HuH-7.5 (cell line): ENCODE data around the gene TNRC6C.
"Not testable (repeated sequence)": the region's sequence is repeated elsewhere in the genome, so short reads cannot be mapped to it uniquely, and the experiment has no call there.

Experiments
- DNase-seq: peaks from one replicate; pipeline ENCODE4 v3.0.0; 2011; ENCODE audit warnings: low spot score

Gene TNRC6C

GRCh38 chr17:78043031-78043430 is 84.5 kb downstream of the TNRC6C start:
- no peak for DNase-seq

GRCh38 chr17:78044280-78044835 is 85.9 kb downstream of the TNRC6C start:
- no peak for DNase-seq

- no peak for DNase-seq
Observed at GRCh38 chr17:78045316-78045715, 86.8 kb downstream of the TNRC6C start.

GRCh38 chr17:78046923-78047322 is 88.4 kb downstream of the TNRC6C start:
- no peak for DNase-seq

- no peak for DNase-seq
Observed at GRCh38 chr17:78048346-78049292, 90.1 kb downstream of the TNRC6C start.

- DNase-seq = no peak
Observed at GRCh38 chr17:78049609-78050008, 91.1 kb downstream of the TNRC6C start.

GRCh38 chr17:78051186-78051972 is 92.9 kb downstream of the TNRC6C start:
- DNase-seq = no peak

GRCh38 chr17:78053777-78054468 is 95.4 kb downstream of the TNRC6C start:
- DNase-seq = no peak

GRCh38 chr17:78057113-78057740 is 98.7 kb downstream of the TNRC6C start:
- no peak for DNase-seq

GRCh38 chr17:78058001-78058400 is 99.5 kb downstream of the TNRC6C start:
- no peak for DNase-seq

GRCh38 chr17:78058581-78058980 is 100.1 kb downstream of the TNRC6C start:
- DNase-seq = no peak

- no peak for DNase-seq
Observed at GRCh38 chr17:78062596-78062995, 104.1 kb downstream of the TNRC6C start.

GRCh38 chr17:78063489-78063888 is 105.0 kb downstream of the TNRC6C start:
- DNase-seq = no peak

GRCh38 chr17:78064708-78065107 is 106.2 kb downstream of the TNRC6C start:
- DNase-seq = no peak

GRCh38 chr17:78066976-78067375 is 108.5 kb downstream of the TNRC6C start:
- not testable (repeated sequence) for DNase-seq

- DNase-seq = no peak
Observed at GRCh38 chr17:78069695-78070094, 111.2 kb downstream of the TNRC6C start.

GRCh38 chr17:78072961-78073360 is 114.5 kb downstream of the TNRC6C start:
- DNase-seq = no peak

GRCh38 chr17:78075011-78075410 is 116.5 kb downstream of the TNRC6C start:
- DNase-seq = no peak

GRCh38 chr17:78075545-78075944 is 117.0 kb downstream of the TNRC6C start:
- DNase-seq = no peak

- DNase-seq = no peak
Observed at GRCh38 chr17:78079253-78079652, 120.8 kb downstream of the TNRC6C start.

GRCh38 chr17:78081551-78081950 is 123.0 kb downstream of the TNRC6C start:
- DNase-seq = no peak
